Fibroblast of skin of left biceps (primary cell): Measurements from ENCODE around the gene MMD2.
"Not testable (repeated sequence)": the region's sequence is repeated elsewhere in the genome, so short reads cannot be mapped to it uniquely, and the experiment has no call there.

Experiments used
- DNase-seq, 2 experiments: peaks; one replicate each; pipeline ENCODE4 v3.0.0-alpha.2; 2013; ENCODE audit warnings: low read depth in 2 of 2

Gene MMD2, protein sequence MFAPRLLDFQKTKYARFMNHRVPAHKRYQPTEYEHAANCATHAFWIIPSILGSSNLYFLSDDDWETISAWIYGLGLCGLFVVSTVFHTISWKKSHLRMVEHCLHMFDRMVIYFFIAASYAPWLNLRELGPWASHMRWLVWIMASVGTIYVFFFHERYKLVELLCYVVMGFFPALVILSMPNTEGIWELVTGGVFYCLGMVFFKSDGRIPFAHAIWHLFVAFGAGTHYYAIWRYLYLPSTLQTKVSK

DNA sequence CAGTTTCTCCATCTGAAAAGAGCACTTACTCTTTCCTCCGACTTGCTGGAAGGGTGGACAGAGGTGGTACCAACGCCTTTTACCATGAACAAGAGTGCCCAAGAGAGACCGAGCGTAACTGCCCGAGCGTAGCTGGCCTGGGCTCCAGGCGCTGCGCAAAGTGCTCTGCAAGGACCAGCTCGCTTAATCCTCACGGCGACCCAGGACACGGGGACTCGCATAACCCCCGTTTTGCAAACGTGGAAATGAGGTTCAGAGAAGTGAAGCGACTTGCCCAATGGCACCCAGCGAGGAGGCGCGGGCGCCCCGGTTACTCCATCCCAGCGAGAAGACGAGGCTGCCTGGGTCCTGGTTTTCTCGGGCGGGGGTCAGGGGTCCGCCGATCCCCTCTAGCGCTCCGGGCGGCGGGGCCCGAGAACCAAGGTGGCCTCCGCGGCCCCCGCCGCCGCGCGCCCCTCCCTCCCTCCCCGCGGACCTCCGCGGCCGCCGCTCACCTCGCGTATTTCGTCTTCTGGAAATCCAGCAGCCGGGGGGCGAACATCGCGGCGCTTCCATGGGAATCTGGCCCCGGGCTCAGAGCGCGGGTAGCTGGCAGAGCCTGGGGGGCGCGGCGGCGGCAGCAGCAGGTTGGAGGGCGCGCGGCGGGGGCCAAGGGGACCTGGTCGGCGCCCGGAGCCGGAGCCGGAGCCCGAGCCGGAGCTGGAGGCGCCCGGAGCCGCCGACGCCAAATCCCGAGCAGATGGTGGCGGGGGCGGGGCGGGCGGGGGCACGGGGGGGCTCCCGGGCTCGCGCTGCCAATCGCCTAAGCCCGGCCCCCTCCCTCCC is at the start of gene MMD2:
Gene MMD2, minus strand, starts transcription at position 711 of the 825 bp plus-strand sequence. Its CDS starts 170 bp downstream, at position 541.
- DNase-seq, result no peak

- DNase-seq, result no peak
These were observed 46.1 kb upstream of the MMD2 start for GRCh38 chr7:5005066-5005465.

- DNase-seq, result no peak
These were observed 42.9 kb upstream of the MMD2 start for GRCh38 chr7:5001911-5002310.

GRCh38 chr7:5001003-5001402 is 42.0 kb upstream of the MMD2 start:
- no peak for DNase-seq

DNA sequence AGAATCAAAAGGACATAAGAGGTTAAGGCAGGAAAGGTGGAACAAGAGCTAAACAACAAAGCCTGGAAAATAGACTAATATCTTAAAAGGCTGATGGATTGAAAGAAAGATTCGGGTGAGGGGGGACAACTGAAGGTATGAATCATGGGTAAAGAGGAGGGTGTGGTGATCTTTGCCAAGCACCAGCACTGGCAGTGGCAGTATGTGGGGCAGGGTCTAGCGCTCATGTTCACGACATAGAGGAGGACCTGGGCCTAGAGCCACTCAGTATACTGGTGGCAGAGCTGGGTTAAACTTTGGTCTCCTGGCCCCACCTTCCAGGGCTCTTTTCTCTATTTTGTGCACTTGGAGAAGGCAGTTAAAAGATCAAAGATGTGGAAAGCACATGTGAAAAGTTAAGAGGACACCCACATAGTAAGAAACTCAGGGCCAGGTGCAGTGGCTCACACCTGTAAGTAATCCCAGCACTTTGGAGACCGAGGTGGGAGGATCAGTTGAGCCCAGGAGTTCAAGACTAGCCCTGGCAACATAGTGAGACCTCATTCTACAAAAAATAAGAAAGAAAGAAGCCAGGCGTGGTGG is 40.5 kb upstream of the MMD2 start:
- no peak for DNase-seq

GRCh38 chr7:4998910-4999309 is 39.9 kb upstream of the MMD2 start:
- no peak for DNase-seq

DNA sequence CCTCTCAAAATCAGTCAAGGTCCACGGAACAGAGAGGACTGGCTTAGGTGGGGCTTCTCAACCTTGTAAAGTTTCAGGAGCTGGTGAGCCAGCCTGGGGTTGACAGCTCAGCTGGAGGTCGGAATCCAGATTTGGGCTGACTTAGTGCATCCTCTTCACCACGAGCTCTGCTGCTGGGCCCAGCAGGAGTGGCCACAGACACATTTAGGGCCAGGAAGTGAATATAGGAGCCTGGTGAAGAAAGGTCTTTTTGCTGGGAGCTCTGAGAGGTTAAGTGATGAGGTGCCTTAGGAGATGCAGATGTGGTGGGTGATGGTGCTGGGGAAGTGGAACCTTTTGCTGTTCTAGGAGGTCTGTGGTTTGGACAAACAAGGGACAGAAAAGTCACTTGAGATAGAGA is 39.3 kb upstream of the MMD2 start:
- no peak for DNase-seq

DNA sequence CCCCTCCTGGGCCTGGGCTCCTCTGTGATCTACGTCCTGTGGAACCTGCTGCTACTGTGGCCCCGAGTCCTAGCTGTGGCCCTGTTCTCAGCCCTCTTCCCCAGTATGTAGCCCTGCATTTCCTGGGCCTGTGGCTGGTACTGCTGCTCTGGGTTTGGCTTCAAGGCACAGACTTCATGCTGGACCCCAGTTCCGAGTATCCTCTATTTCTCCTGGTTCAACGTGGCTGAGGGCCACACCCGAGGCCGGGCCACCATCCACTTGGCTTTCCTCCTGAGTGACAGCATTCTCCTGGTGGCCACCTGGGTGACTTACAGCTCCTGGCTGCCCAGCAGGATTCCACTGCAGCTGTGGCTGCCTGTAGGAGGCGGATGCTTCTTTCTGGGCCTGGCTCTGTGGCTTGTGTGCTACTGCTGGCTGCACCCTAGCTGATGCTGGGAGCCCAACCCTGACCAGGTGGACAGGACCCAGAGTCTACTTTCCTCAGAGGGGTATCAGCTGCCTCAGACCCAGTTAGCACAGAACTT is 37.8 kb upstream of the MMD2 start:
- DNase-seq, result no peak

- DNase-seq, result no peak
These were observed 36.5 kb upstream of the MMD2 start for GRCh38 chr7:4995429-4995969.

DNA sequence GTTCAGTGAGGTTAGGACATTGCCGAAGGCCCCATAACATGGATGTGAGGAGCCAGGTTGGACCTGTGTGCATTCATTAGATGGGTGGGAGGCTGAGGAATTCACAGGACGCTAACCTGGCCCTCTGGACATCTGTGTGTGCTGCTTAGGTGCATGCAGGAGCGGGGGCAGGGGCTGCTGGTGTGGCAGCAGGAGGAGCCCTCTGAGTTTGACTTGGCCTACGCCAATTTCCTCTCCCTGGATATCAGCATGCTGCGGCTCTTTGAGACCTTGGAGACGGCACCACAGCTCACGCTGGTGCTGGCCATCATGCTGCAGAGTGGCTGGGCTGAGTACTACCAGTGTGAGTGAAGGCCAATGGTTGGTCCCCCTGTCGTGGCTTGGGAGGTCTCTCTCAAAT is 34.5 kb upstream of the MMD2 start:
- no peak for DNase-seq

DNA sequence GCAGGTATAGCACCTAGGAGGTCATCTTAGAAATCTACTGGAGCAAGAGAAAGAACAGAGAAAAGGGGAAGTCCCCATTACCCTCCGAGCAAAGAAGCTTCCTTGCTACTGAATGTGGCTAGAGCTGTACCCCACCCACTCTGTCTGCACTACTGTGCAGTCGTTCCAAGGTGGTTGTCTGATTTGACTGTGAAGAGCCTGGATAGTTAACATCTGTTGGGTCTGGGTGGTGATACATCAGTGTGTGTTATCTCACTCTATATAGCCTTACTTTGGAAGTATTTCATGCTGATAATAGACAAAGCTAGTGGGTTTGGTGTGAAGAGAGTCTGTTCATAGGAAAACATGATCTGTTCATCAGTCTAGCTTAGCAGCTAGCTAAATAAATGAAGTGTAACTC is 23.8 kb upstream of the MMD2 start:
- DNase-seq, result not testable (repeated sequence)

GRCh38 chr7:4981295-4981890 is 22.4 kb upstream of the MMD2 start:
- not testable (repeated sequence) for DNase-seq

- DNase-seq, result not testable (repeated sequence)
These were observed 16.6 kb upstream of the MMD2 start for GRCh38 chr7:4975626-4976025.

DNA sequence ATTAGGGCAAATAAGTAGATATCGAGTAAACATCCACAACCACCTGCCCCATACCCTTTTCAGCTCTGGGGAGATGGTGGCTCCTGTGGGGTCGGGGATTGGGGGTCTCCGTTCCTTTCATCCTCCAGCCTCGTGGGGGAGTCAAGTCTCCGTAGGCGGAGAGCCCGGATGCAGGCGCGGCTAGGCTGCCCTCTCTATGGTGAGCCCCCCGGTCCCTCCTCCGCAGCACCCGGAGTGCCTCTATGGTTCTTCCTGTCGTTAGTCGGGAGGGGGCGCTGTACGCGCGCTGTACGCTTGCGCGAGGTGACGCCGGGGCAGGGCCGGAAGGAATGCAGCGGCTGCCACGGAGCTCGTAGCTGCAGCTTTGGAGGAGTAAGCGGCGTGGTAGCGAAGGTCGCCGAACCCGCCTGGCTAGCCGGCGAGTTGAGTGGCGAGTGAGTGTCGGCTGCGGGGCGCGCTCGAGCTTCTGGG is 14.8 kb upstream of the MMD2 start:
- DNase-seq, result peak; percentile 68 to 73

- not testable (repeated sequence) for DNase-seq
These were observed 13.5 kb upstream of the MMD2 start for GRCh38 chr7:4972446-4972845.

- DNase-seq, result no peak
These were observed 6.5 kb upstream of the MMD2 start for GRCh38 chr7:4965295-4966022.

DNA sequence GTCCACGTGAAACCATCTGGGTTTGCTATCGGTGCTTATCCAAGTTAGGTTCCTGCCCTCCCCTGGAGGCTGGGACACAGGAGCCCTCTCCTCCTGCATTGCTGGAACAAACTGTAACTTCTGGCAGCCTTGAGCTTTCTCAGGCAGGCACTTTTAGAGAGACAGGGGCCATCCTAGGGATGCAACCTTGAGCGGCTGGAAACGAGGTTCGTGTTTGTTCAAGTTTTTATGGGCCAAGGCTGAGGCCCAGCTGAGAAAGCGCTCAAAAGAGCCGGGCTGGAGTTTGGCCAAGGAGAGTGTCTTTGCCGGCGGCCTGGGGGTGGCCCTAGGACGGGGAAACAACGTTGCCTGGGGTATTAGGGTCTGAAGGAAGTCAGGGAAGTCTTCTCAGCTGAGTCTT is 5.5 kb upstream of the MMD2 start:
- no peak for DNase-seq

GRCh38 chr7:4962872-4963775 is 4.1 kb upstream of the MMD2 start:
- no peak for DNase-seq

- DNase-seq, result no peak
These were observed 1.4 kb upstream of the MMD2 start for GRCh38 chr7:4960363-4960762.

GRCh38 chr7:4959893-4960292 is 906 bp upstream of the MMD2 start:
- DNase-seq, result no peak
